GM19467 (cell line): ENCODE measurements around the gene MGAT5.
A peak's percentile ranks its signal among the peaks of the same experiment; 100 is the strongest.
"Not testable (repeated sequence)": the region's sequence is repeated elsewhere in the genome, so short reads cannot be mapped to it uniquely, and the experiment has no call there.

Experiments used
- ATAC-seq: cut with Tn5 transposase; IDR thresholded peaks from one replicate; pipeline ENCODE4 v1.9.1; 2021; ENCODE audit warnings: mild to moderate bottlenecking, moderate library complexity; ENCODE audit not compliant: unreplicated experiment

The MGAT5 gene

GRCh38 chr2:134457765-134458472 is 204.0 kb downstream of the MGAT5 start:
- ATAC-seq = no peak

- no peak for ATAC-seq
These were observed 204.6 kb downstream of the MGAT5 start for GRCh38 chr2:134458473-134458853.

GRCh38 chr2:134458950-134459349 is 205.1 kb downstream of the MGAT5 start:
- ATAC-seq = no peak

- ATAC-seq = no peak
These were observed 206.0 kb downstream of the MGAT5 start for GRCh38 chr2:134459706-134460406.

- peak; percentile 91 for ATAC-seq
These were observed 206.7 kb downstream of the MGAT5 start for GRCh38 chr2:134460583-134460998.

- no peak for ATAC-seq
These were observed 207.6 kb downstream of the MGAT5 start for GRCh38 chr2:134461511-134461910.

- no peak for ATAC-seq
These were observed 208.4 kb downstream of the MGAT5 start for GRCh38 chr2:134462275-134462674.

- ATAC-seq = no peak
These were observed 209.2 kb downstream of the MGAT5 start for GRCh38 chr2:134462791-134463698.

- ATAC-seq = no peak
These were observed 209.8 kb downstream of the MGAT5 start for GRCh38 chr2:134463699-134464022.

- ATAC-seq = no peak
These were observed 211.6 kb downstream of the MGAT5 start for GRCh38 chr2:134465228-134466105.

GRCh38 chr2:134466141-134466540 is 212.3 kb downstream of the MGAT5 start:
- ATAC-seq = no peak

GRCh38 chr2:134468164-134468563 is 214.3 kb downstream of the MGAT5 start:
- ATAC-seq = no peak

- no peak for ATAC-seq
These were observed 214.9 kb downstream of the MGAT5 start for GRCh38 chr2:134468776-134469175.

GRCh38 chr2:134469516-134470115 is 215.7 kb downstream of the MGAT5 start:
- ATAC-seq = no peak

- no peak for ATAC-seq
These were observed 216.8 kb downstream of the MGAT5 start for GRCh38 chr2:134470561-134471168.

- ATAC-seq = not testable (repeated sequence)
These were observed 223.1 kb downstream of the MGAT5 start for GRCh38 chr2:134476982-134477381.

- no peak for ATAC-seq
These were observed 225.9 kb downstream of the MGAT5 start for GRCh38 chr2:134479696-134480330.

- ATAC-seq = no peak
These were observed 228.4 kb downstream of the MGAT5 start for GRCh38 chr2:134482131-134482723.

GRCh38 chr2:134482766-134483340 is 229.0 kb downstream of the MGAT5 start:
- no peak for ATAC-seq
